GM23248 (cell line): Measurements from ENCODE around the gene PTPRB.

ENCODE experiments used
- EZH2 ChIP-seq: fragments of 200-600 bp; sonication (generic); IDR thresholded peaks from 2 replicates; pipeline ENCODE4 v1.6.1; 2018; ENCODE audit warnings: antibody characterized with exemption, mild to moderate bottlenecking; ENCODE audit not compliant: insufficient read depth, poor library complexity, severe bottlenecking
- EZH2phosphoT487 ChIP-seq: fragments of 200-600 bp; sonication (generic); IDR thresholded peaks from 2 replicates; pipeline ENCODE4 v1.6.1; 2018; ENCODE audit warnings: antibody characterized with exemption, moderate library complexity, mild to moderate bottlenecking, low read depth; ENCODE audit not compliant: insufficient read depth

DNA sequence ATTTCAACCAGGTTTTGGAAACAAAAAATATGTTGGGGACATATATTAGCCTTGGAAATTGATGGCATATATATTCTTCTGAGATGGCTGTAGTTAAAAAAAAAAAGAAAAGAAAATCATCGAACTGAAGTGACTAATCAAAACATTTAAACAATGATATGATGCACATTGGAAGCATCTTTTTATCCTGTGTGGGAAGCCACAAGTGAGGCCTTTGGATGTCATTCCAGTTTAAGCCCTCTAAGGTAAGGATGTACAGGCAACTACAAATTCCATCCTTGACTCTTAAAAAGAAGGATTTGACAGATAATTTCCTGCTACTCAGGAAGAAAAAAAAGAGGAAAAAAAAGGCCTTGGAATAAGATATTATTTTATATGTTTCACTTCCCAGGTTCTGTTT is 9.6 kb upstream of the PTPRB start:
- TF ChIP-seq EZH2 (no peak), EZH2phosphoT487 (no peak)
